HL-60 (cell line): Measurements from ENCODE around the gene CTIF.

Experiments
- DNase-seq, 2 experiments: peaks; one replicate each; pipeline ENCODE4 v3.0.0-alpha.2; 2010 to 2020; ENCODE audit warnings: low read depth in 1 of 2, low spot score in 1 of 2
- H3K27ac ChIP-seq: fragments of 250-450 bp; sonication (Bioruptor Pico); replicated peaks from 2 replicates; pipeline ENCODE4 v1.5.1; 2020; ENCODE audit warnings: mild to moderate bottlenecking, moderate library complexity
- H3K27me3 ChIP-seq: fragments of 250-450 bp; sonication (Bioruptor Pico); 2 replicates; pipeline ENCODE4 v1.5.1; 2021; ENCODE audit warnings: mild to moderate bottlenecking, moderate library complexity; ENCODE audit not compliant: insufficient read depth, poor library complexity, severe bottlenecking
- H3K4me3 ChIP-seq: replicated peaks from 2 replicates; pipeline ENCODE4 v1.5.1; 2011; ENCODE audit warnings: mild to moderate bottlenecking, control low read depth, low read length; ENCODE audit not compliant: insufficient read depth
- CTCF ChIP-seq: IDR thresholded peaks from one replicate; pipeline ENCODE4 v1.5.1; 2011; ENCODE audit warnings: low read length, control low read depth, inconsistent platforms; ENCODE audit not compliant: insufficient read depth
- GABPA ChIP-seq: IDR thresholded peaks from 2 replicates; pipeline ENCODE4 v1.6.1; 2012; ENCODE audit warnings: low read depth
- POLR2AphosphoS5 ChIP-seq: IDR thresholded peaks from 2 replicates; pipeline ENCODE4 v1.6.1; 2012; ENCODE audit warnings: low read depth
- REST ChIP-seq: IDR thresholded peaks from 2 replicates; pipeline ENCODE4 v1.6.1; 2012; ENCODE audit warnings: low read depth; ENCODE audit not compliant: insufficient replicate concordance
- SPI1 ChIP-seq: IDR thresholded peaks from 2 replicates; pipeline ENCODE4 v1.6.1; 2012; ENCODE audit warnings: low read depth, mild to moderate bottlenecking, borderline replicate concordance

Gene CTIF

GRCh38 chr18:48783616-48784520, 245.0 kb downstream of the CTIF start:
- no peak for TF ChIP-seq CTCF
- TF ChIP-seq REST, result no peak
- no peak for TF ChIP-seq GABPA
- TF ChIP-seq SPI1, result no peak
- no peak for TF ChIP-seq POLR2AphosphoS5
- no peaks in the 10 kb centered on the region for H3K27me3 ChIP-seq
- no peak overlapping the region for H3K4me3 ChIP-seq
- H3K27ac ChIP-seq, result no peak overlapping the region
- no peak for DNase-seq

GRCh38 chr18:48784656-48785055, 245.8 kb downstream of the CTIF start:
- Histone ChIP-seq H3K27ac (no peak overlapping the region), H3K27me3 (no peaks in the 10 kb centered on the region), H3K4me3 (no peak overlapping the region)
- no peak for DNase-seq
- no peak for TF ChIP-seq POLR2AphosphoS5
- no peak for TF ChIP-seq REST
- no peak for TF ChIP-seq GABPA
- no peak for TF ChIP-seq CTCF
- TF ChIP-seq SPI1, result no peak

- Histone ChIP-seq H3K4me3 (no peak overlapping the region), H3K27me3 (no peaks in the 10 kb centered on the region)
Measured at GRCh38 chr18:48785091-48785614, 246.3 kb downstream of the CTIF start.

More at GRCh38 chr18:48785091-48785614, 246.3 kb downstream of the CTIF start:
- peak in 1 of 2 experiments; percentile 50 for DNase-seq
- no peak overlapping the region for H3K27ac ChIP-seq
- TF ChIP-seq CTCF (no peak), REST (no peak)
